Activated CD8-positive, alpha-beta memory T cell treated with anti-CD3 and anti-CD28 coated beads for 48 hours (primary cell): ENCODE measurements around the gene TVP23B.
"Not testable (repeated sequence)": the region's sequence is repeated elsewhere in the genome, so short reads cannot be mapped to it uniquely, and the experiment has no call there.

Experiments
- DNase-seq, 3 experiments: peaks; one replicate each; pipeline ENCODE4 v3.0.0-alpha.2; 2020; ENCODE audit warnings: low read depth in 2 of 3, low spot score in 2 of 3

The TVP23B gene

GRCh38 chr17:18780991-18781718 lies at the start of gene TVP23B:
Gene TVP23B, plus strand, starts transcription at chr17:18781183. Its CDS starts 111 bp downstream, at chr17:18781294.
- DNase-seq: peak; percentile 91 to 98 (median 96)

GRCh38 chr17:18732438-18732837 lies 48.5 kb upstream of the TVP23B start:
- DNase-seq: not testable (repeated sequence)

DNA sequence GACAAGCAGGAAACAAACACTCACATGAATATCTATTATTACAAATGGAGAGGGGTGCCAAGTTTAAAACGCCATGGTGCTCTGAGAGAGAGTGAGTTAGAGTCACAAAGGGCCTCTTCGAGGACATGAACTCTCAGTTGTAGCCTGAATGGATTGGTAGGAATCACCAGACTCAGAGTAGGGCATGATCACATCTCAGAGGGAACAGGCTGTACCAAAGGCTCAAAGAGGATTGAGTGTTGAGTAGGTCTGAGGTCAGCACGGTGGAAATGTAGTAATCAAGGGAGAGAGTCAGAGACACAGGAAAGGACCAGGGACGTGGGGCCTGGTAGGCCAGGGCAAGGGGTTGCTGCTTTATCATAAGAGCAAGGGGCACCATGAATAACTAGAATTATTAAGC lies 47.6 kb upstream of the TVP23B start:
- DNase-seq: not testable (repeated sequence)

GRCh38 chr17:18739616-18740391 lies 41.2 kb upstream of the TVP23B start:
- DNase-seq: not testable (repeated sequence)

- DNase-seq: not testable (repeated sequence)
These were observed 39.8 kb upstream of the TVP23B start for GRCh38 chr17:18741228-18741627.

DNA sequence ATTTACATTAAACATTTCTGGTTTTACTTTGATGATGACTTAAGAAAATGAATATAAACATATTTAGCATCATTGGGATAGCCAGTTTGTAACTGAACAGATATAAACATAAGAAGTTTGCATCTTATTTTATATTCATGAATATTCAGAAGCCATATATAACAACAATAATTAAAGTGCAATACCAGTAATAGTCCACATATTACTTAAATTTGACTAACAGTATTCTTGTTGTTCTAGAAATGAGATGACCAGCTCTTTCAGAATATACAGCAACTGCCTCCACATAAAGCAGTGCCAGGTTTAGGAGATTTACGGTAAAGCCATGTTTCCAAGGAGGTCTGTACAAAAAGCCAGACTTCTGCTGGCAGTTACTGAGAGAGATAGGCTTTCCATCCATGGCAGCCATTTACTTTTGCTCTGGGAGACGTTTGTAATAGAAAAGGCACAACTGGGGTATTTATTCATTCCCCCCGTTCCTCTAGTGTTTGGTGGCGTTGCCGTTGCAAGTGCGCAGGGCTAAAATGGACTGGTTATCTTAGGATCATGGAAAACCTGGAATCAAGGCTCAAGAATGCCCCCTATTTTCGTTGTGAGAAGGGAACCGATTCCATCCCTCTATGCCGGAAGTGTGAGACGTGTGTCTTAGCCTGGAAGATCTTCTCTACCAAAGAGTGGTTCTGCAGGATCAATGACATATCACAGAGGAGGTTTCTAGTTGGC lies 37.1 kb upstream of the TVP23B start, which contains the start of gene FBXW10:
Gene FBXW10 (plus strand): TSS at position 356 of the 723 bp plus-strand sequence. CDS start 191 bp downstream, at position 547.
- not testable (repeated sequence) for DNase-seq

GRCh38 chr17:18744726-18745125 lies 36.3 kb upstream of the TVP23B start:
- not testable (repeated sequence) for DNase-seq

DNA sequence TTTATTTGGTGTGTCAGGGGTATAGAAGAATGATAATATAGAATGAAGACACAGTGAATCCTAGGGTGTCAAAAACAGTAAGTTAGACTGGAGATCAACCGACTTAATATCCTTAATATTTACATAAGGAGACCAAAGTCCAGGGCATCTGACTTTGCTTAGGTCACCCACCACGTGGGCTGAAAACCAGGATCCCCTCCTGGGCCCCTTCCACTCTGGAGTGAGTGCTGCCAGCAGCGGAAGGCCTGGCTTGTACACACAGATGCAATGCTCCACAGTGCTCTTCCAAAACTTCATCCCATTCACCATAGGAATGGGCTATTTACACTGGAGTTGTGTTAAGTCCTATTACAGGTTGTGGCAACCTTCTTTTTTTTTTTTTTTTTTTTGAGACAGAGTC lies 34.4 kb upstream of the TVP23B start:
- not testable (repeated sequence) for DNase-seq

DNA sequence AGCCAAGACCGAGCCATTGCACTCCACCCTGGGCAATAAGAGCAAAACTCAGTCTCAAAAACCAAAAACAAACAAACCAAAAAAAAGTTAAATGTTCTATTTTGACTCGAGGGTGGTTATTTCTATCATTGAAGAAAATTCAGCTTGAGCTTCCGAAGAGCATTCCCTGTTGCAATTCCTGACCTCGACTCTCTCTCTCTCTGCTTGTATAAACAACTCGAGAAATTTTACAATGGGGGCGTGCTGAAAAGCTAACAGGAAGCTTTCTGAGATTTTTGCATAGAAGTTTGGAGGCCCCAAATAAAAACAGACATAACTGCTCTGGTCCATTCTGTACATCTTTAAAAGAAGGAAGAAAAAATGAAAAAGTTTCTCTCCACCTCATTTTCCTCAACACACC lies 33.5 kb upstream of the TVP23B start:
- not testable (repeated sequence) for DNase-seq

DNA sequence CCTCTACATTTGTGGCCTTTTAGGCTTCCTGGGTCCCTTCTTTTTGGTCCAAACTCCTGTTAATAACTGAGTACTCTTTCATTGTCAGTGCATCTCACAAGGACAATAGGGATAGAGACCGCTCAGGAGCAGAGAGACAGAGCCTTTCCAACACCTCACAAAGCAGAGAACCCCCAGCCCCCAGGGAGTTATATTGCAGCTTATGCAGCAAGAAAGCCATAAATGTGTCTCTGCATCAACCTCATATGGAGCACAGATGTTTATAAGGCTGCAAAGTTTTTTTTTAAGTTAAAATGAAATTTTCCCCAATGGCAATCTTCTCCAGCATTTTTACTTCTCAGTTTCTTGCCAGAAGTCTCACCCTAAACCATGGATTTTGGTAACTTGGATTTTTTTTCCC lies 30.7 kb upstream of the TVP23B start:
- DNase-seq: not testable (repeated sequence)

GRCh38 chr17:18753829-18754409 lies 27.1 kb upstream of the TVP23B start:
- DNase-seq: not testable (repeated sequence)

DNA sequence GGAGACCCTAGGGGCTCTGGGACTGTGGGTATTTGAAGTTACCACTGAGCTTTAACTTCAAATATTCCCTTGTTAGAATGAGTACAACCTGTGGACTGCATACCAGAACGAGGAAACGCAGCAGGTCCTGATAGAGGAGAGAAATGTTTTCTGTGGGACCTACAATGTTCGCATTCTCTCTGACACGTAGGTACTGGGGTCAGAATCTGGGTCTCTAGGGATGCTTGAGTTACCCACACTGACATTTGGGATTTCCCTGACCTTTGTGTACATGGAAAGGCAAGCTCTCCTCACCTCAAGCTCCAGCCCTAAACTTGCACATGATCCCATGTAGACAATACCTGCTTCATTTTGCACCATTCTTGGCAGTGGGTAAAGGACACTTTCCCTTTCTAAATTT lies 25.0 kb upstream of the TVP23B start:
- DNase-seq: not testable (repeated sequence)

DNA sequence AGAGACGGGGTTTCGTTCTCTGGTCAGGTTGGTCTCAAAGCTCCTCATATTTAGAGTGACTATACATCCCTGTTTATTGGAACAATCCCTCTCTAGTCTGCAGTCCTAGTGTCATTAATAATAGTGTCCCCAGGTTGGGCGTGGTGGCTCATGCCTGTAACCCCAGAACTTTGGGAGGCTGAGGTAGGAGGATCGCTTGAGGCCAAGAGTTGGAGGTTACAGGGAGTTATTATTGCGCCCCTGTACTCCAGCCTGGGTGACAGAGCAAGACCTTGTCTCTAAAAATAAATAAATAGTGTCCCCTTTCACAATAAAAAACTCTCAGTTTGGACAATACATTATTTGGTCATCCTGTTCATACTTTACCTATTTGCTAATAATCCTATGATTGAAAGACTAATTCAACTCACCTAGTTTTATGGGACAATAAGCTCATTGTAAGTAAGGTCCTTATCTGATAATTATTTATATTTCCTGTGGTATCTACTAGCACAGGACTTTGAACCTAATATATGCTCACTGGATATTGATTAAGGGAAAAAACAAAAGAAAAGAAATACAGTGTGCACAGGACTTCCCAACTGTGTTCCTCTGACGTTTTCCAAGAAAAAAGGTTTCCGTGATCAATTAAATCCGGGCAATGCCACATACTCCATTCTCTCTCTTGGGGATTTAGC lies 23.5 kb upstream of the TVP23B start:
- DNase-seq: not testable (repeated sequence)

- DNase-seq: not testable (repeated sequence)
These were observed 22.6 kb upstream of the TVP23B start for GRCh38 chr17:18758344-18758743.

DNA sequence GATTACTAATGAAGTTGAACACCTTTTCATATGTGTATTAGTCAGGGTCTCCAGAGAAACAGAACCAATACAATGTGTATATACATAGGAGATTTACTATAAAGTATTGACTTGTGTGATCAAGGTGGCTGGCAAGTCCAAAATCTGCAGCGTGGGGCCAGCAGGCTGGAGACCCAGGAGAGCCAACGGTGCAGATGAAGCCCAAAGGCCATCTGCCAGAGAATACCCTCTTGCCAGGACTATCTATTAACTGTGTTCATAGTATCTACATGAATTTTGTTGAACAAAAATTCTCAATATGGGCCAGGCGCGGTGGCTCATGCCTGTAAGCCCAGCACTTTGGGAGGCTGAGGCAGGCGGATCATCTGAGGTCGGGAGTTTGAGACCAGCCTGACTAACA lies 20.8 kb upstream of the TVP23B start:
- DNase-seq: not testable (repeated sequence)

GRCh38 chr17:18770572-18770971 lies 10.4 kb upstream of the TVP23B start:
- DNase-seq: not testable (repeated sequence)

- not testable (repeated sequence) for DNase-seq
These were observed 9.9 kb upstream of the TVP23B start for GRCh38 chr17:18771066-18771465.

GRCh38 chr17:18772471-18772870 lies 8.5 kb upstream of the TVP23B start:
- DNase-seq: no peak

GRCh38 chr17:18781805-18782204 lies 822 bp downstream of the TVP23B start:
- DNase-seq: not testable (repeated sequence)

GRCh38 chr17:18785933-18786332 lies 5.0 kb downstream of the TVP23B start:
- not testable (repeated sequence) for DNase-seq
